Ishikawa (cell line): Measurements from ENCODE around the gene GPC6.

Source experiments
- CREB1 ChIP-seq: IDR thresholded peaks from 2 replicates; pipeline ENCODE4 v1.6.1; 2012; ENCODE audit warnings: low read depth
- EP300 ChIP-seq: IDR thresholded peaks from 2 replicates; pipeline ENCODE4 v1.6.1; 2012; ENCODE audit warnings: borderline replicate concordance
- RAD21 ChIP-seq: IDR thresholded peaks from 2 replicates; pipeline ENCODE4 v1.6.1; 2012; ENCODE audit warnings: low read depth
- TCF12 ChIP-seq: IDR thresholded peaks from 2 replicates; pipeline ENCODE4 v1.6.1; 2012; ENCODE audit warnings: low read depth
- TEAD4 ChIP-seq: IDR thresholded peaks from 2 replicates; pipeline ENCODE4 v1.6.1; 2012
- TF ChIP-seq, protein P1 (sequence below): IDR thresholded peaks from 2 replicates; pipeline ENCODE4 v1.6.1; 2012; ENCODE audit warnings: low read depth, mild to moderate bottlenecking
- TF ChIP-seq, protein P2 (sequence below): IDR thresholded peaks from 2 replicates; pipeline ENCODE4 v1.6.1; 2012

DNA sequence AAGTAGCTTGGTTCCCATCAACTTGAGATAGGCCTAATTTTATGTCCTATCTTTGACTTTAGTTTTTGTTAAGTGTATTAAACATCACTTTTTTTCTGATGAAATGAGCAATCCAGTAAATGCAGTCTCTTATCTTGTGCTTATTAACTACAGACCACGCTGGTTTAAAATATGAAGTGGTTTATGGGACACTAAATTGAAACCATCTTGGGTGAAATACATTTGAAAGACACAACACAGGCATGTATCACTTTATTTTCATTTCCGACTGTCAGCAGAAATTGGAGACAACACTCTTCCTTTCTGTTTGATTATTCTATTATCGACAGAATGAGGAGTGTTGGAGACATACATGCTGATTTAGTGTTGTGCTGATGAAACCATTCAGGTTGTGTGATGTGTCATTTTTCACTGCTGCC lies 447.7 kb downstream of the GPC6 start:
- TF ChIP-seq, protein P1, sequence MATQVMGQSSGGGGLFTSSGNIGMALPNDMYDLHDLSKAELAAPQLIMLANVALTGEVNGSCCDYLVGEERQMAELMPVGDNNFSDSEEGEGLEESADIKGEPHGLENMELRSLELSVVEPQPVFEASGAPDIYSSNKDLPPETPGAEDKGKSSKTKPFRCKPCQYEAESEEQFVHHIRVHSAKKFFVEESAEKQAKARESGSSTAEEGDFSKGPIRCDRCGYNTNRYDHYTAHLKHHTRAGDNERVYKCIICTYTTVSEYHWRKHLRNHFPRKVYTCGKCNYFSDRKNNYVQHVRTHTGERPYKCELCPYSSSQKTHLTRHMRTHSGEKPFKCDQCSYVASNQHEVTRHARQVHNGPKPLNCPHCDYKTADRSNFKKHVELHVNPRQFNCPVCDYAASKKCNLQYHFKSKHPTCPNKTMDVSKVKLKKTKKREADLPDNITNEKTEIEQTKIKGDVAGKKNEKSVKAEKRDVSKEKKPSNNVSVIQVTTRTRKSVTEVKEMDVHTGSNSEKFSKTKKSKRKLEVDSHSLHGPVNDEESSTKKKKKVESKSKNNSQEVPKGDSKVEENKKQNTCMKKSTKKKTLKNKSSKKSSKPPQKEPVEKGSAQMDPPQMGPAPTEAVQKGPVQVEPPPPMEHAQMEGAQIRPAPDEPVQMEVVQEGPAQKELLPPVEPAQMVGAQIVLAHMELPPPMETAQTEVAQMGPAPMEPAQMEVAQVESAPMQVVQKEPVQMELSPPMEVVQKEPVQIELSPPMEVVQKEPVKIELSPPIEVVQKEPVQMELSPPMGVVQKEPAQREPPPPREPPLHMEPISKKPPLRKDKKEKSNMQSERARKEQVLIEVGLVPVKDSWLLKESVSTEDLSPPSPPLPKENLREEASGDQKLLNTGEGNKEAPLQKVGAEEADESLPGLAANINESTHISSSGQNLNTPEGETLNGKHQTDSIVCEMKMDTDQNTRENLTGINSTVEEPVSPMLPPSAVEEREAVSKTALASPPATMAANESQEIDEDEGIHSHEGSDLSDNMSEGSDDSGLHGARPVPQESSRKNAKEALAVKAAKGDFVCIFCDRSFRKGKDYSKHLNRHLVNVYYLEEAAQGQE, result no peak
- TF ChIP-seq EP300 (no peak), CREB1 (no peak), RAD21 (no peak), TCF12 (no peak), TEAD4 (no peak)
- TF ChIP-seq, protein P2, sequence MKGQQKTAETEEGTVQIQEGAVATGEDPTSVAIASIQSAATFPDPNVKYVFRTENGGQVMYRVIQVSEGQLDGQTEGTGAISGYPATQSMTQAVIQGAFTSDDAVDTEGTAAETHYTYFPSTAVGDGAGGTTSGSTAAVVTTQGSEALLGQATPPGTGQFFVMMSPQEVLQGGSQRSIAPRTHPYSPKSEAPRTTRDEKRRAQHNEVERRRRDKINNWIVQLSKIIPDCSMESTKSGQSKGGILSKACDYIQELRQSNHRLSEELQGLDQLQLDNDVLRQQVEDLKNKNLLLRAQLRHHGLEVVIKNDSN, result no peak
